Loucy (cell line): ENCODE data around the gene OBP2A.

Experiments used
- CTCF ChIP-seq: fragments of 200-600 bp; sonication (generic); conservative IDR thresholded peaks from 2 replicates; pipeline ENCODE4 v1.5.1; 2014; ENCODE audit warnings: mild to moderate bottlenecking, antibody characterized with exemption, low read length
- EZH2phosphoT487 ChIP-seq: fragments of 200-600 bp; IDR thresholded peaks from 2 replicates; pipeline ENCODE4 v1.6.1; 2018; ENCODE audit warnings: antibody characterized with exemption, mild to moderate bottlenecking, moderate library complexity, borderline replicate concordance

GRCh38 chr9:135588886-135589595 is 43.1 kb downstream of the OBP2A start:
- TF ChIP-seq EZH2phosphoT487 = no peak
- no peak for TF ChIP-seq CTCF
